Measurements from ENCODE around the gene FEN1. TPM values are rescaled to one million over a fixed set of nuclear protein-coding genes. Genes with fewer than 3 reads are reported as not detected.

The FEN1 gene
- total and polyA plus RNA-seq, 2 of the 13 experiments (the other 11 are each of a cell fraction or from before 2014, with no cell fraction given): 12.4 to 102 TPM

DNA sequence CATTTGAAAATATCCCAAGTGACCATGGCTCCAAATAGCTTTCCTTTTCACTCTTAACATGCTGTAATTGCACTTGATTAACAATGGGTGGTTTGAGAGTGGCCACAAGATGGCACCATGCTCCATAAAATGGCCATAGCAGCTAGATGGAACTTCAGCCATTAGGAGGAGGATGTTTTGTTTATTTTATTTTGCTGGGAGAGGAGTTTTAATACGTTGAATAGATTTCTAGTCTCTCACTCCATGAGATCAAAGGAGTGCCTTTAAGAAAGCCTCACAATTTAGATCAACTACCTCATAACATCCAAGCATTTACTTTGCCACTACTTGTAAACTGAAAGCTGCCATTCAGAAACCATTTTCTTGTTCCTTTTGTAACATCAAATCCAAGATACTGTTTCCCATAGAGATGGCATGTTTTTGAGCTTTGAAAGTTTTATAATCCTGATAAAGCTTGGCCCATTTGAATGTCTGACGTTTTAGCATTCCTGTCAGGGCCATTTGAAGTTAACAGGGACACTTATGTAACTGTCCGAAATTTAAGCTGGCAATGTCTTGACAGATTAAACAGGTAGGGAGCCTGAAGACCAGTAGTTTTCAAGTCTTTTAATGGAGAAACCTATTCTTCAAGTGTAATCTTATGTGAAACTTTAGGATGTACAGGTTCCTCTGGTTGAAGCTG, 4.7 kb downstream of the FEN1 start (continued):
- TF ChIP-seq ZHX2 (IDR thresholded peaks at IDR 0.05; ENCODE audit: low read depth): no peak
- TF ChIP-seq ZHX2 (CRISPR knock-in tag; IDR thresholded peaks at IDR 0.05; ENCODE audit: borderline replicate concordance): no peak
- TF ChIP-seq DNMT1 (CRISPR knock-in tag; IDR thresholded peaks at IDR 0.05): no peak
- no peak for TF ChIP-seq ZFAT (CRISPR knock-in tag; conservative IDR thresholded peaks at IDR 0.05)
- TF ChIP-seq, protein P1, sequence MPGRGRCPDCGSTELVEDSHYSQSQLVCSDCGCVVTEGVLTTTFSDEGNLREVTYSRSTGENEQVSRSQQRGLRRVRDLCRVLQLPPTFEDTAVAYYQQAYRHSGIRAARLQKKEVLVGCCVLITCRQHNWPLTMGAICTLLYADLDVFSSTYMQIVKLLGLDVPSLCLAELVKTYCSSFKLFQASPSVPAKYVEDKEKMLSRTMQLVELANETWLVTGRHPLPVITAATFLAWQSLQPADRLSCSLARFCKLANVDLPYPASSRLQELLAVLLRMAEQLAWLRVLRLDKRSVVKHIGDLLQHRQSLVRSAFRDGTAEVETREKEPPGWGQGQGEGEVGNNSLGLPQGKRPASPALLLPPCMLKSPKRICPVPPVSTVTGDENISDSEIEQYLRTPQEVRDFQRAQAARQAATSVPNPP (CRISPR knock-in tag; IDR thresholded peaks at IDR 0.05): 0 out of 2 replicates have a peak, but pooled peaks have one; percentile 58
- TF ChIP-seq, protein P2, sequence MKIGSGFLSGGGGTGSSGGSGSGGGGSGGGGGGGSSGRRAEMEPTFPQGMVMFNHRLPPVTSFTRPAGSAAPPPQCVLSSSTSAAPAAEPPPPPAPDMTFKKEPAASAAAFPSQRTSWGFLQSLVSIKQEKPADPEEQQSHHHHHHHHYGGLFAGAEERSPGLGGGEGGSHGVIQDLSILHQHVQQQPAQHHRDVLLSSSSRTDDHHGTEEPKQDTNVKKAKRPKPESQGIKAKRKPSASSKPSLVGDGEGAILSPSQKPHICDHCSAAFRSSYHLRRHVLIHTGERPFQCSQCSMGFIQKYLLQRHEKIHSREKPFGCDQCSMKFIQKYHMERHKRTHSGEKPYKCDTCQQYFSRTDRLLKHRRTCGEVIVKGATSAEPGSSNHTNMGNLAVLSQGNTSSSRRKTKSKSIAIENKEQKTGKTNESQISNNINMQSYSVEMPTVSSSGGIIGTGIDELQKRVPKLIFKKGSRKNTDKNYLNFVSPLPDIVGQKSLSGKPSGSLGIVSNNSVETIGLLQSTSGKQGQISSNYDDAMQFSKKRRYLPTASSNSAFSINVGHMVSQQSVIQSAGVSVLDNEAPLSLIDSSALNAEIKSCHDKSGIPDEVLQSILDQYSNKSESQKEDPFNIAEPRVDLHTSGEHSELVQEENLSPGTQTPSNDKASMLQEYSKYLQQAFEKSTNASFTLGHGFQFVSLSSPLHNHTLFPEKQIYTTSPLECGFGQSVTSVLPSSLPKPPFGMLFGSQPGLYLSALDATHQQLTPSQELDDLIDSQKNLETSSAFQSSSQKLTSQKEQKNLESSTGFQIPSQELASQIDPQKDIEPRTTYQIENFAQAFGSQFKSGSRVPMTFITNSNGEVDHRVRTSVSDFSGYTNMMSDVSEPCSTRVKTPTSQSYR (CRISPR knock-in tag; IDR thresholded peaks at IDR 0.05; ENCODE audit: borderline replicate concordance): no peak
- no peak for TF ChIP-seq ZNF619 (CRISPR knock-in tag; IDR thresholded peaks at IDR 0.05)
- TF ChIP-seq, protein P3, sequence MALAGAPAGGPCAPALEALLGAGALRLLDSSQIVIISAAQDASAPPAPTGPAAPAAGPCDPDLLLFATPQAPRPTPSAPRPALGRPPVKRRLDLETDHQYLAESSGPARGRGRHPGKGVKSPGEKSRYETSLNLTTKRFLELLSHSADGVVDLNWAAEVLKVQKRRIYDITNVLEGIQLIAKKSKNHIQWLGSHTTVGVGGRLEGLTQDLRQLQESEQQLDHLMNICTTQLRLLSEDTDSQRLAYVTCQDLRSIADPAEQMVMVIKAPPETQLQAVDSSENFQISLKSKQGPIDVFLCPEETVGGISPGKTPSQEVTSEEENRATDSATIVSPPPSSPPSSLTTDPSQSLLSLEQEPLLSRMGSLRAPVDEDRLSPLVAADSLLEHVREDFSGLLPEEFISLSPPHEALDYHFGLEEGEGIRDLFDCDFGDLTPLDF (CRISPR knock-in tag; IDR thresholded peaks at IDR 0.05): no peak
- no peak for TF ChIP-seq NR2F2 (IDR thresholded peaks at IDR 0.05; ENCODE audit: borderline replicate concordance, low read depth)
- TF ChIP-seq ZNF484 (CRISPR knock-in tag; IDR thresholded peaks at IDR 0.05; ENCODE audit: borderline replicate concordance, low read depth): no peak
- TF ChIP-seq ZBTB26 (CRISPR knock-in tag; IDR thresholded peaks at IDR 0.05; ENCODE audit: borderline replicate concordance): no peak
- TF ChIP-seq SNRNP70 (IDR thresholded peaks at IDR 0.05; ENCODE audit: low read depth, low read length): no peak
- TF ChIP-seq ZSCAN29 (CRISPR knock-in tag; conservative IDR thresholded peaks at IDR 0.05): no peak
- no peak for TF ChIP-seq TBX3 (IDR thresholded peaks at IDR 0.05; ENCODE audit: borderline replicate concordance)
- no peak for TF ChIP-seq NR2F1 (CRISPR knock-in tag; IDR thresholded peaks at IDR 0.05)
